Measurements from ENCODE around the gene RNF34. TPM values are rescaled to one million over a fixed set of nuclear protein-coding genes. Genes with fewer than 3 reads are reported as not detected.

RNF34 gene
- total RNA-seq, 2 donors from 2014 or later: 20.3 to 51.5 TPM

DNA sequence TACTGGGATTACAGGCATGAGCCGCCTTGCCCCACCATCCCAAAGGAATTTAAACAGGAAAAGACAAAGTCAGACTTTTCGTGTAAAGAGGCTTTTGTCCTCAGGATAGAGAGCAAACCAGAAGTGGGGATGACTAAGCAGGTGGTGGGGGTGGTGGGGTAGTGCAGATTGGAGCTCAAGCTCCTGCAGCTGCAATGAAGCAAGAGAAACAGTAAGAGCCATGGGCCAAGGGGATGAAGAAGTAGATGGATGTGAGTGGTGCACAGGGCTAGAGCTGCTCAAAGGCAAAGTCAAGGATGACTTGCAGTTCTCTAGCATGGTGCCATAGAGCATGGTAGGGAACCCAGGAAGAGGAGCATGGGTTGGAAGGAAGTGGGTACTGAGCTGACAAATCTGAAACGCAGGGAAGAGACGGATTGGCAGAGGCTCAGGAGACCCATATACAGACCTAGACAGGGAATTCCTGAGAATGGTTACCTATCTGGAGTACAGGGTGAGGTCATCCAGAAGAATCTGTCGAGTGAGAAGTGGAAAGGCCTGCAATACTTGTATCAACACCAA, 11.4 kb upstream of the RNF34 start:
- H3K9me3 ChIP-seq: no peaks in the 10 kb centered on the region
- H3K27ac ChIP-seq: no peak overlapping the region
- H3K27me3 ChIP-seq (replicated peaks; ENCODE audit: insufficient read depth): no peaks in the 10 kb centered on the region
- H3K4me1 ChIP-seq (replicated peaks): no peaks in the 10 kb centered on the region
- no peak overlapping the region for H3K4me3 ChIP-seq
- intact Hi-C loops (cut with DNase I): no loop called here
- no peak for DNase-seq (ENCODE audit: low spot score)
- WGBS: 69% methylated on average over 5 of the region's 5 CpGs
- H3K36me3 ChIP-seq: no peaks in the 10 kb centered on the region
- TF ChIP-seq, protein P1, sequence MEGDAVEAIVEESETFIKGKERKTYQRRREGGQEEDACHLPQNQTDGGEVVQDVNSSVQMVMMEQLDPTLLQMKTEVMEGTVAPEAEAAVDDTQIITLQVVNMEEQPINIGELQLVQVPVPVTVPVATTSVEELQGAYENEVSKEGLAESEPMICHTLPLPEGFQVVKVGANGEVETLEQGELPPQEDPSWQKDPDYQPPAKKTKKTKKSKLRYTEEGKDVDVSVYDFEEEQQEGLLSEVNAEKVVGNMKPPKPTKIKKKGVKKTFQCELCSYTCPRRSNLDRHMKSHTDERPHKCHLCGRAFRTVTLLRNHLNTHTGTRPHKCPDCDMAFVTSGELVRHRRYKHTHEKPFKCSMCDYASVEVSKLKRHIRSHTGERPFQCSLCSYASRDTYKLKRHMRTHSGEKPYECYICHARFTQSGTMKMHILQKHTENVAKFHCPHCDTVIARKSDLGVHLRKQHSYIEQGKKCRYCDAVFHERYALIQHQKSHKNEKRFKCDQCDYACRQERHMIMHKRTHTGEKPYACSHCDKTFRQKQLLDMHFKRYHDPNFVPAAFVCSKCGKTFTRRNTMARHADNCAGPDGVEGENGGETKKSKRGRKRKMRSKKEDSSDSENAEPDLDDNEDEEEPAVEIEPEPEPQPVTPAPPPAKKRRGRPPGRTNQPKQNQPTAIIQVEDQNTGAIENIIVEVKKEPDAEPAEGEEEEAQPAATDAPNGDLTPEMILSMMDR (IDR thresholded peaks at IDR 0.05): no peak
- no peak for TF ChIP-seq POLR2AphosphoS5 (IDR thresholded peaks at IDR 0.05)
- TF ChIP-seq POLR2A (IDR thresholded peaks at IDR 0.05): no peak

DNA sequence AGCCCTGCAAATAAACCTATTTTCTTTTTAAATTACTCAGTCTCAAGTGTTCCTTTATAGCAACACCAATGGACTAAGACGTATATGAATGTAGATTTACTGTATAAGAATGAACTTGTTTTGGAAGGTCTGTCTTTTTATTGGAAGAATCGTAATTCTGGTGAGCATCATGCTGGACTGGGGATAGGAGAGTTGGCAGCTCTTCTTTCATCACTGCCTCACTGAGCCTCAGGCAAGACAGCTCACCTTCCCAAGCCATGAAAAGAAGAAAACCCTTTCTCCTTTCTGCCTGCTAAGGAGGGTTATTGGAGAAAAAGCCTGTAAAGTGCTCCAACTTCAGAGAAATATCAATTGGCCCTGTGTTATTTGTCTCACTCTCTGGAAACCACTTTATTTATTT, 9.1 kb upstream of the RNF34 start:
- H3K36me3 ChIP-seq: no peaks in the 10 kb centered on the region
- no peak overlapping the region for H3K27ac ChIP-seq
- intact Hi-C loops (cut with DNase I): no loop called here
- H3K4me1 ChIP-seq (replicated peaks): no peaks in the 10 kb centered on the region
- TF ChIP-seq POLR2AphosphoS5 (IDR thresholded peaks at IDR 0.05) (no peak), POLR2A (IDR thresholded peaks at IDR 0.05) (no peak)
- TF ChIP-seq, protein P1 (IDR thresholded peaks at IDR 0.05): no peak
- no peak overlapping the region for H3K4me3 ChIP-seq
- H3K9me3 ChIP-seq: no peaks in the 10 kb centered on the region
- no peak for DNase-seq (ENCODE audit: low spot score)
- WGBS: 55% methylated on average over 2 of the region's 2 CpGs
- no peaks in the 10 kb centered on the region for H3K27me3 ChIP-seq (replicated peaks; ENCODE audit: insufficient read depth)

DNA sequence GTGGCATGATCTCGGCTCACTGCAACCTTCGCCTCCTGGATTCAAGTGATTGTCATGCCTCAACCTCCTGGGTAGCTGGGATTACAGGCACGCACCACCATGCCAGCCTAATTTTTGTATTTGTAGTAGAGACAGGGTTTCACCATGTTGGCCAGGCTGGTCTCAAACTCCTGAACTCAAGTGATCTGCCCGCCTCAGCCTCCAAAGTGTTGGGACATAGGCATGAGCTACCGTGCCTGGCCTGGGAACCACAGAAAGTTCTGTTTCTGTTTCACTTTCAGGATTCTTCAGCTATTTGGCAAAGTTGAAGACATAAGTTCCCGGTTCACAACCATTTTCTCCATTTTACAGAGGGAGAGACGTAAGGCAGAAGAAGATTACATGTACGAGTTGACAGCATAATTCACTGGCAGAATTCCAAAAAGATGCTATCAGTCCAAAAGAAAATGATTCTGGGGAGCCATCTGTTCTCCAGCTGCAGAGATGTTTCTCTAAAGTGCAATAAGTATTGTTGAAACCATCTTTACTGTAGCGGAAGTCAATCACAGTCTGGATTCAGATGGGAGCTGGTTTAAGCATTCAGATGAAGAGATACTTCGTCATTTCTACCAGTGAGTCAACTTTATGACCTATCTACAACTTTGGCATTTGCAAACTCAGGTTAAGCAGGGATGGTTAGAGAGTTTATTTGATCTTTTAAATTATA, 8.1 kb upstream of the RNF34 start:
- H3K4me1 ChIP-seq (replicated peaks): no peaks in the 10 kb centered on the region
- H3K9me3 ChIP-seq: no peaks in the 10 kb centered on the region
- H3K27me3 ChIP-seq (replicated peaks; ENCODE audit: insufficient read depth): no peaks in the 10 kb centered on the region
- intact Hi-C loops (cut with DNase I): no loop called here
- DNase-seq (ENCODE audit: low spot score): no peak
- no peaks in the 10 kb centered on the region for H3K36me3 ChIP-seq
- H3K27ac ChIP-seq: no peak overlapping the region
- WGBS: 47% methylated on average over 10 of the region's 10 CpGs
- TF ChIP-seq POLR2A (IDR thresholded peaks at IDR 0.05): no peak
- TF ChIP-seq POLR2AphosphoS5 (IDR thresholded peaks at IDR 0.05): no peak
- TF ChIP-seq, protein P1 (IDR thresholded peaks at IDR 0.05): no peak
- no peak overlapping the region for H3K4me3 ChIP-seq

DNA sequence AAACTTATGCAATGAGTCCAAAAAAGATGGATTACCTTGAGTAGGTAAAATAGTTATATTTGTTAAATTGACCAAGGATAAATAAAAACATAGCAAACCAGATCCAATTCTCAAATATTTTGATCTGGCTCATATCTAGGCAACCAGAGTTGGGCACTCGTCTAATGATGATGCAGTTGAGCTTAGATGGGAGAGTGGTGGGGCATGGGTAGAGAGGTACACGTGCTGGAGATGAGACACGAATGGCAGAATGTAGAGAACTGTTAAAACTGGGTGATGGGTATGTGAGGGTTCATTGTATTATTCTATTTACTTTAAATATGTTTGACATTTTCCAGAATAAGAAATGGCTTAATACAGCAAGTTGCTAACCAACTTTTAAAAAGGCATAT, 7.6 kb upstream of the RNF34 start:
- Histone ChIP-seq H3K4me1 (replicated peaks) (no peaks in the 10 kb centered on the region), H3K4me3 (no peak overlapping the region), H3K9me3 (no peaks in the 10 kb centered on the region), H3K27ac (no peak overlapping the region), H3K36me3 (no peaks in the 10 kb centered on the region), H3K27me3 (replicated peaks; ENCODE audit: insufficient read depth) (no peaks in the 10 kb centered on the region)
- 78% methylated on average over 3 of the region's 3 CpGs for WGBS
- DNase-seq (ENCODE audit: low spot score): no peak
- TF ChIP-seq, protein P1 (IDR thresholded peaks at IDR 0.05): no peak
- TF ChIP-seq POLR2AphosphoS5 (IDR thresholded peaks at IDR 0.05) (no peak), POLR2A (IDR thresholded peaks at IDR 0.05) (no peak)
- intact Hi-C loops (cut with DNase I): no loop called here

DNA sequence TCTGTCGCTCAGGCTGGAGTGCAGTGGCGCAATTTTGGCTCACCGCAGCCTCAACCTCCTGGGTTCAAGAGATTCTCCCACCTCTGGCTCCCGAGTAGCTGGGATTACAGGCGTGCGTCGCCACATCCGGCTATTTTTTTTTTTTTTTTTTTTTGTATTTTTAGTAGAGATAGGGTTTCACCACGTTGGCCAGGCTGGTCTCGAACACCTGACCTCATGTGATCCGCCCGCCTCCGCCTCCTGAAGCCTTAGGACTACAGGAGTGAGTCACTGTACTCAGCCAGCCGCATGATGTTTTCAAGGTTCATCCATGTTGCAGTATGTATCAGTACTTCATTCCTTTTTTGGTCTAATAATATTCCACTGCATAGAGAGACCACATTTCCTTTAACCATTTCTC, 2.4 kb upstream of the RNF34 start:
- H3K4me3 ChIP-seq: no peak overlapping the region
- no peaks in the 10 kb centered on the region for H3K4me1 ChIP-seq (replicated peaks)
- H3K27me3 ChIP-seq (replicated peaks; ENCODE audit: insufficient read depth): no peaks in the 10 kb centered on the region
- no peak for DNase-seq (ENCODE audit: low spot score)
- intact Hi-C loops (cut with DNase I): no loop called here
- WGBS: 96% methylated on average over 14 of the region's 14 CpGs
- no peaks in the 10 kb centered on the region for H3K9me3 ChIP-seq
- H3K27ac ChIP-seq: no peak overlapping the region
- H3K36me3 ChIP-seq: no peaks in the 10 kb centered on the region
- TF ChIP-seq, protein P1 (IDR thresholded peaks at IDR 0.05): no peak
- TF ChIP-seq POLR2AphosphoS5 (IDR thresholded peaks at IDR 0.05) (no peak), POLR2A (IDR thresholded peaks at IDR 0.05) (no peak)
